Epithelial cell of esophagus (primary cell): ENCODE data around the gene FLII.

Experiments used
- DNase-seq: peaks from one replicate; pipeline ENCODE4 v3.0.0; 2010; ENCODE audit warnings: low read depth
- H3K4me3 ChIP-seq: 2 replicates; pipeline ENCODE4 v1.5.1; 2011; ENCODE audit warnings: mild to moderate bottlenecking, low read length, control low read depth
- TF ChIP-seq, protein P1 (sequence below): IDR thresholded peaks from 2 replicates; pipeline ENCODE4 v1.5.1; 2011; ENCODE audit warnings: low read depth, mild to moderate bottlenecking, low read length, control low read depth, inconsistent platforms; ENCODE audit not compliant: insufficient read depth; ENCODE audit errors: missing control alignments

FLII gene

GRCh38 chr17:18260332-18261145 is 2.0 kb upstream of the FLII start, which contains the start of gene MIEF2:
Gene MIEF2 (plus strand): TSS chr17:18260662. CDS start chr17:18262721, 2,059 bp downstream.
- TF ChIP-seq, protein P1, sequence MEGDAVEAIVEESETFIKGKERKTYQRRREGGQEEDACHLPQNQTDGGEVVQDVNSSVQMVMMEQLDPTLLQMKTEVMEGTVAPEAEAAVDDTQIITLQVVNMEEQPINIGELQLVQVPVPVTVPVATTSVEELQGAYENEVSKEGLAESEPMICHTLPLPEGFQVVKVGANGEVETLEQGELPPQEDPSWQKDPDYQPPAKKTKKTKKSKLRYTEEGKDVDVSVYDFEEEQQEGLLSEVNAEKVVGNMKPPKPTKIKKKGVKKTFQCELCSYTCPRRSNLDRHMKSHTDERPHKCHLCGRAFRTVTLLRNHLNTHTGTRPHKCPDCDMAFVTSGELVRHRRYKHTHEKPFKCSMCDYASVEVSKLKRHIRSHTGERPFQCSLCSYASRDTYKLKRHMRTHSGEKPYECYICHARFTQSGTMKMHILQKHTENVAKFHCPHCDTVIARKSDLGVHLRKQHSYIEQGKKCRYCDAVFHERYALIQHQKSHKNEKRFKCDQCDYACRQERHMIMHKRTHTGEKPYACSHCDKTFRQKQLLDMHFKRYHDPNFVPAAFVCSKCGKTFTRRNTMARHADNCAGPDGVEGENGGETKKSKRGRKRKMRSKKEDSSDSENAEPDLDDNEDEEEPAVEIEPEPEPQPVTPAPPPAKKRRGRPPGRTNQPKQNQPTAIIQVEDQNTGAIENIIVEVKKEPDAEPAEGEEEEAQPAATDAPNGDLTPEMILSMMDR = no peak
- peak within 1 kb of the TSS; percentile 95 for H3K4me3 ChIP-seq
- DNase-seq = peak; percentile 97

DNA sequence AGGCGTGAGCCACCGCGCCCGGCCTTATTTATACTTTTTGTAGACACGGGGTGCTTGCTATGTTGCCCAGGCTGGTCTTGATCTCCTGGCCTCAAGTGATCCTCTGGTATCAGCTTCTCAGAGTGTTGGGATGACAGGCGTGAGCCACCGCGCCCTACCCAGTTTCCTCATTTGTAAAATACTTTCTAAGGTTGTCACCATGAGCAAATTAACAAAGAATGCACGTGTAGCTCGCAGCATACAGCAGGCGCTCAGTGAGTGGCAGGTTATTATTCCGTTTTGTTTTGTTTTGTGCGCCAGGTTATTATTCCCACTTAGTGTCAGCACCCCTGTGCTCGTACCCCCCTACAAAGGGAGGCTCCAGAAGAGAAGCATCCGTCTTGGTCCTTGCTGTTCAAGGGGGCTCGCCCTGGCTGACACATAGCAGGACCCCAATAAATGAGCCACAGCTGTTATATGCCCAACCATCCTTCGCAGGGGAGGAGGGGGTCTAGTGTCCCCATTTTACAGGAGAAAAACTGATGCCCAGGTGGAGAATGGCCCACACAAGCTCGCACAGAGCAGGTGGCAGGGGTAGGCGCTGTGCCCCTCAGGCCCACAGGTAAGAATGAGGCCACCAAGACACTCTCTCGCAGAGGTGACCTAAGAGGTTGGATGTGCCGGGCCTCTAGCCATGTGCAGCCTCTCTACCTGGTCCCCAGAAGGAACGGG is 1.2 kb upstream of the FLII start:
- TF ChIP-seq, protein P1 = no peak
- peak overlapping the region; percentile 95 for H3K4me3 ChIP-seq

GRCh38 chr17:18257982-18258355 is 569 bp downstream of the FLII start:
- H3K4me3 ChIP-seq = peak overlapping the region; percentile 76
- TF ChIP-seq, protein P1 = peak; percentile 6
- peak; percentile 62 for DNase-seq

More for the DNA sequence above, 1.2 kb upstream of the FLII start:
- DNase-seq = peak; percentile 96

- TF ChIP-seq, protein P1 = no peak
- DNase-seq = peak; percentile 75
- peak overlapping the region; percentile 76 for H3K4me3 ChIP-seq
These were observed 1.1 kb downstream of the FLII start for GRCh38 chr17:18257268-18257981.

DNA sequence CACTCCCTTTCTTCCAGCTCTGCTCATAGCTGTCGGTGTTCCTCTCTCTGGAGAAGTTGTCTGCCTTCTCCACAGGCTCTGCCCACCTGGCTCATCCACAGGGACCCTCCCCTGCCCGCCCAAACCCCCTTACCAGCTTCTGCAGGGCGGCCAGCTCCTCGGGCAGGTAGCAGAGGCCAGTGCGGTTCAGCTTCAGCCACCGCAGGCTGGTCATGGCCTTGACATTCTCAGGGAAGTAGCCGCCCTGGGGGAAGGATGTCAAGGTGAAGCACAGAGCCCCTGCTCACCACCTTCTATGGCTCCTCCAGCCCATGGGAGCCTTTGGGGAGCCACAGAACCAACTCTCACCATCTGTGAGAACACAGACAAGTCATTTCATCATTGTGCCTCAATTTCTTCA is 1.8 kb downstream of the FLII start:
- DNase-seq = no peak
- peak overlapping the region; percentile 76 for H3K4me3 ChIP-seq
- TF ChIP-seq, protein P1 = no peak

DNA sequence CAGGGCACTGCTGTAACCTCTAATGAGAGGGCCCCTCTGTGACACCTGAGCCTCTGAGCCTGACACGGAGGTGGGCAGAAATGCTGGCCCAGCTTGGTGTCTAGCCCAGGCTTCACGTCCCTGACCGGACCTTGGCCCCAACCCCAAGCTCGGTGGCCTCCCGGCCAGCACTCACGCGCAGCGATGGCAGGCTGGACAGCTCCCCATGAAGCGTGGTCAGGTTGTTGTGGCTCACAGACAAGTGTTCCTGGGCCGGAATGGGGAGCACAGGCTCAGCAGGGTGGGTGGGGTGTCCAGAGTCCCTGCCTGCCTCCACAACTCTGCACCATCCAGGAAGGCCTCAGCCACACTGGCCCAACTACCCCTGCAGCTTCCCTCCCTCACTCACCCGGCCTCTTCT is 2.2 kb downstream of the FLII start:
- DNase-seq = no peak
- TF ChIP-seq, protein P1 = no peak
- no peak overlapping the region for H3K4me3 ChIP-seq
